ENCODE measurements around the gene CHMP6.

The CHMP6 gene

GRCh38 chr17:81042606-81043005 is 51.0 kb downstream of the CHMP6 start:
- DNase-seq (ENCODE audit: low read depth in 2 of 2): no peak

- DNase-seq (ENCODE audit: low read depth in 2 of 2): no peak
Observed at GRCh38 chr17:81043319-81043724, 51.7 kb downstream of the CHMP6 start.

- DNase-seq (ENCODE audit: low read depth in 2 of 2): no peak
Observed at GRCh38 chr17:81043725-81044427, 52.2 kb downstream of the CHMP6 start.

DNA sequence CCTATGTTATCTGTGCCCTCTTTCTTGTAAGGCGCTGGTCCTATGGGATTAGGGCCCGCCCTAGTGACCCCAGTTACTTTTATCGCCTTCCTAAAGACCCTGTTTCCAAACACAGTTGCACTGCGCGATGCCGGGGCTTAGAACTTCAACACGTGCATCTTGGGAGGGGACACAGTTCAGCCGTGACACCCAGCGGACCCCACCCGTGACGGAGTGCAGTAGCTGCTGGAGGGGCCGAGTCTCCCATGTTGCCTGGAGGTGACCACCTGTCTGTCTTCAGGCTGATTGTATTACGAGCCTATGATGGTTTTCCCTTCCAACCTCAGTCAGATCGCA is 52.8 kb downstream of the CHMP6 start:
- no peak for DNase-seq (ENCODE audit: low read depth in 2 of 2)

DNA sequence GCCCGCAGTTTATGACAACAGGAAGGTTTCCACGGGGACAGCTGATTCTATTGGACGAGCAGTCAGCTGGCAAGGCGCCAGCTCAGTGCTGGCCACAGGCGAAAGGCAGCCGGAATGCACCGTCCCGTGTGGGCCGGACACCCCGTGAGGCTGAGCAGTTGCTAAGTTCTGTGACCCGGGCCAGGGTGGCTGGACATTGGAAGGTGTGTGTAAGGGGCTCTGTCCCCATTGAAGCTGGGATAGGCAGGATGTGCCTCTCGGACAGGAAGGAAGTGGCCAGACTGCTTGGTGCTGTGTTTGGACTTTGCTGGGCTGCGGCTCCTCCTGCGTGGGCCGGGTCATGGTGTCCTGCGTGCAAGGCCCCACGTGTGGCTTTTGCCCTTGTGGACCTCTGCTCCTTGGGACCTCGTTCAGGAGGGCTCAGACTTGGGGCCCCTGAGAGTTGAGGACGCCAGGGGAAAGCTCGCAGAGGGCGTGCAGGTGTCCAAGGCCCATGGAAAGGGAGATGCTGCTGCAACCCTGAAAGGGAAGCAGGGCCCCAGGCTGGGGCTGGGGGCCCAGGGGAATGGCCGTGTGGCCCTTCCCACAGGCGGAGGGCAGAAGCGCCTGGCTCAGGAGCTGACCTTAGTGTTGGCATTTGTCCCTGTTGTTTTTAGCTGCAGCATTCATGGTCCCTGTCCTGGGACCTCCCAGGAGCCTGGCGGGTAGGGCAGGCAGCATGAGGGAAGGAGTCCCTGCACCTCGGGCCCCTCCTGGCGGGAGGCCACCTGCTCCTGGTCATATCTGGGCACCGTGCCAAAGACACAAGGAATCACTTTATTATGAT is 53.3 kb downstream of the CHMP6 start:
- DNase-seq (ENCODE audit: low read depth in 2 of 2): no peak

DNA sequence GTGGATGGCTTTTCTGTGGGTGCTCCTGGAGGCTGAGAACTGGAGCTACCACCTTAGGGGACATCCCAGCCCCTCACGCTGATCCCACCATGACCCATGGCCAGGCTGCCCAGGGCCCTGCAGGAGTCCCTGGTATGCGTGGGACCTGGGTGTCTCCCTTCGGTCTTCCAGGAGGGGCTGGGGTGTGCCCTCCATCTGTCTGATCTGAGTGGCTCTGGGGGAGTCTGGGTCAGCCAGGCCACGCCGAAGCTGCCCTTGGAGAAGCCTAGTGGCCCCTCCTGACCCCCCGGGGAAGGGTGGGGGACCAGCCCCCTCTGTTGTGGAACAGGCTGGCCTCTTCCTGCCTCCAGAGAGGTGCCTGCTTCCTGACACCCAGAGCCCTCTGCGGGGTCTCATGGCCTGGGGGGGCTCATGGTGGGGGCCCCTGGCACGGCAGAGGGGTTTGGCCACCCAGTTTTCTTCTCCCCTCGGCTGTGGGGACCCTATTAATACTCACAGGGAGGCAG is 54.0 kb downstream of the CHMP6 start:
- DNase-seq (ENCODE audit: low read depth in 2 of 2): no peak

DNA sequence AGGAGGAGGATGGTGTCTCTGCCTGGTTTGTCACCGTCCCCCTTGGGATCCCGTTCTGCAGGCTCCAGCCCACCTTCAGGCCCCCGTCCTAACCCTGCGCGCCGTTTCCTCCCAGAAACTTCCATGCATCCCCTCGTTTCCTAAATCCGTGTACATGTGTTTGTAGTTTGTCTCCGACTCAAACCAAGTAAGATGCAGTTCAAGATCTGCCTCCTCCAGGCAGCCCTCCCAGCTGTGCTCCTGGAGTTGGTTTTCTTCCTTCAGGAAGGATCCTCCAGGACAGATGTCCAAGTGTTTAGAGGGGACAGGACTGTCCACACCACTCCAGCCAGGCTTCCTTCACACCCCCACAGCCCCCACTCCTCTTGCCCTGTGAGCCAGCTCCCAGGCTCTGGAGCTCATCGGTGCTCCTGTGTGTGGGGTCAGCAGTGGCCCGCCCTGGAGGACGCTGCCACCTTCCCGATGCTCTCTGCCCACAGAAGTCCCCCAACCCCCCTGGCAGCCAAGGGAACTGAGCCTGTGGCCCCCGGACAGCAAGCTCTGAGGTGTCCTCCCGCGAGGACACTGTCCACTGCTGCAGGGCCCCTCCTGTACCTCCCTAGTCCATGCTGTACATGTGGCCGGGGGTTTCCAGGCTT is 54.6 kb downstream of the CHMP6 start:
- DNase-seq (ENCODE audit: low read depth in 2 of 2): no peak

DNA sequence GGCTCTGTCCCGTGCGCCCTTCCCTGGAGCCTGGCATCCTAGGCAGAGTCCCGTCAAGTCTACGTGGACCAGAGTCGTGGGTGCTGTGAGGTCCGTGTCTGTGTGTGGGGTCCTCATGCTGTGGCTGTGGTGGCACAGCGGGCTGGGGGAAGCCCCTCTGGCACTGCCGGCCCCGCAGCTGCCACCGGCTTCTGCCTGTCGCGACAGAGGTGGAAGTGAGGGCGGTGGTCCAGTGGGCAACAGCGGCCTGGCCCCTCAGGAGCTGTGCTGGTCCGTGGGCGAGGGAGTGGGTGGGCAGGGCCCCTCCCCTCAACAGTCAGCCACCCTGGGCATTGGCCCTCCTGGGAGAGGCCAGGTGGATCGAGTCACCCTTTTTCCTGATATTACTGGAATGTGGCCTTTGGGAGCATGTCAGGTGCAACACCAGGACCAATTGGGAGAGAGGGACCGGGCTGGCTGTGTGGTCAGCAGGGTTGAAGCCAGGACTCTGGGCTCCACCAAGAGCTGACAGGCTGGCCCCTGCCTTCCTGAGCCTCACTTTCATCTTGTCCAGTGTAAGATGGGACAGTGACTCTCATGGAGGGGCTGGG is 55.2 kb downstream of the CHMP6 start:
- DNase-seq (ENCODE audit: low read depth in 2 of 2): no peak

DNA sequence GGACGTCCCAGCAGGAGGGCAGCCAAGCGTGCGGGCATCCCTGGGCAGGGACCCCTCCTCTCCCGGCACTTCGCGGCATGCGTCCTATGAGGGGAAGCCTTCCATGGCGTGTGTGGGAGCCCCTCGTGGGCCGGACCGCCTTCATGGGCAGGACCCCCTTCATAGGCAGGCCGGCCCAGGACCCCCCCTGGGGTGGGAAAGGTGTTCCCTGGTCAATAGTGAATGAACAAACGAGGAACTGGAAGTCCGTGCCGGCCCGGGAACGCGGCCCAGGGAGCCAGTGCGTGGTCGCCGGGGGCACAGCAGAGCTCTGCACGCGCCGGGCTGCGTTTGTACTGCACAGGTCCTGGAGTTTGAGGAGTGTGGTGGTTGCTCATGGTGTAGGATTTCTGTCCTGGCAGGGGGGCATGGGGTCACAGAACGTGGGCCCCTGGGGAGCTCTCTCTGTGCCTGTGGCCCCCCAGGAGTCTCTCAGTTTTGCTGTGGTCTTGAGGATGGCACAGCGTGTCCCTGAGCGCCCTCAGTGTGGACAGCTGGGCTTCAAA is 57.3 kb downstream of the CHMP6 start:
- no peak for DNase-seq (ENCODE audit: low read depth in 2 of 2)

- no peak for DNase-seq (ENCODE audit: low read depth in 2 of 2)
Observed at GRCh38 chr17:81049372-81049911, 57.8 kb downstream of the CHMP6 start.
